Muscle of leg (tissue), 16 donors: ENCODE results near the gene CNTNAP5. TPM values are rescaled to one million over a fixed set of nuclear protein-coding genes. Genes with fewer than 3 reads are reported as not detected.
A peak's percentile ranks its signal among the peaks of the same experiment; 100 is the strongest.

Experiments
- DNase-seq: peaks from one replicate; pipeline ENCODE4 v3.0.0; 2013
- H3K27ac ChIP-seq: one replicate; pipeline ENCODE4 v1.5.1; 2013; ENCODE audit warnings: mild to moderate bottlenecking, low read length, control low read depth
- H3K27me3 ChIP-seq: one replicate; pipeline ENCODE4 v1.6.1; 2013; ENCODE audit warnings: low read length; ENCODE audit not compliant: control insufficient read depth, insufficient read depth
- H3K36me3 ChIP-seq: one replicate; pipeline ENCODE4 v1.6.1; 2013; ENCODE audit warnings: low read length; ENCODE audit not compliant: control insufficient read depth, insufficient read depth
- H3K4me1 ChIP-seq: one replicate; pipeline ENCODE4 v1.6.1; 2013; ENCODE audit warnings: low read length; ENCODE audit not compliant: control insufficient read depth, insufficient read depth
- H3K4me3 ChIP-seq: one replicate; pipeline ENCODE4 v1.5.1; 2013; ENCODE audit warnings: low read length, control low read depth
- H3K9me3 ChIP-seq: replicated peaks from 2 replicates; pipeline ENCODE4 v1.6.1; 2013; ENCODE audit warnings: low read depth, low read length; ENCODE audit not compliant: control insufficient read depth
- WGBS: methylation state at CpG from one replicate; pipeline ENCODE4 v1.1.5; 2013; ENCODE audit warnings: missing lambda C conversion rate; ENCODE audit not compliant: insufficient coverage; 5-methylcytosine and 5-hydroxymethylcytosine counted together
- long read RNA-seq, 11 donors: transcript quantifications; one replicate each; lab custom pipeline, GENCODE V29; 2026
- polyA plus RNA-seq, 8 donors: library from polyadenylated mRNA; unstranded; fragments of 120-200 nt; gene quantifications; one replicate each; pipeline versions ENCODE4 v1.2.1 to v1.2.3, GENCODE V29; 2013; ENCODE audit warnings: inconsistent platforms in 1 of 8, low replicate concordance in 1 of 8; ENCODE audit not compliant: insufficient read length in 8 of 8, insufficient read depth in 1 of 8
- total RNA-seq: library from RNA; stranded (reverse); fragments of 120-200 nt; gene quantifications from one replicate; pipeline ENCODE4 v1.2.4, GENCODE V29; 2013

CNTNAP5 gene
- 0.13 TPM for total RNA-seq
- polyA plus RNA-seq = under 1 TPM; 0.08 to 0.75 (median 0.22) TPM
- long read RNA-seq, donor 1 = 0 reads
- long read RNA-seq, donor 2 = 0 reads
- long read RNA-seq, donor 3 = 0 reads
- long read RNA-seq, donor 4 = 0 reads
- long read RNA-seq, donor 5 = 0 reads
- long read RNA-seq, donor 6 = 0 reads
- long read RNA-seq, donor 7 = 0 reads
- long read RNA-seq, donor 8 = 0 reads
- long read RNA-seq, donor 9 = 0 reads
- long read RNA-seq, donor 10 = 0 reads
- long read RNA-seq, donor 11 = 0 reads

GRCh38 chr2:124025171-124025580, at the start of gene CNTNAP5:
Gene CNTNAP5, plus strand, starts transcription at chr2:124025287. Its CDS starts 364 bp downstream, at chr2:124025651.
- peak; percentile 75 for DNase-seq
- Histone ChIP-seq H3K27me3 (peaks cover 19% of the 10 kb centered on the region), H3K4me3 (peak within 1 kb of the TSS; percentile 24)

DNA sequence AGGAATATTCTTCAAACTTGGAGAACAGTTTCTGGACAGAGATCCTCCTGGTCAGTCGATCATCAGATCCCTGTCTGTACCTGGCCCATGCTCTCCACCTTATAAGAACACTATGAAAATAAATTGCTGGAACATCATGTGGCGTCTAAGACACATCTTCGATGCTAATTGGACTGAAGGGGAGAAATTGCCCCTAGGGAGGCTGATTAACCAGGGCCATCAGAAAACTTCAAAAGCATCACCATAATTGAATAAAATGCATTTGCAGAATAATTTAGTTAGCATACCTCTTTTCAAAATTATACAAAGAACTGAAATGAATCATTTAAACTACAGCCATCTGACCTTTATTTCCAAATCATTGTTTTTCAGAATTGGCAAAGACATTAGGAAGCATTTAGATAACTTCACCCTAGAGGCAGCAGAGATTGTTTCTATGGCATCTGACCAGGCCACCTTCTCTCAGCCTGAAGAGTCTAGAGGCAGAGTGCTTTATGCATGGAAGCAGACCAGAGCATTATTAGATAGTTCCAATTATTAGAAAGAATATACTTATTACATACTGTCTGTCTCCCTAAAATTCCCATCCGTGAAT, 48.9 kb upstream of the CNTNAP5 start:
- WGBS = no CpG with 5 or more reads among the region's 4 CpGs
- Histone ChIP-seq H3K36me3 (no peaks in the 10 kb centered on the region), H3K4me1 (no peaks in the 10 kb centered on the region), H3K9me3 (peaks cover 2% of the 10 kb centered on the region), H3K4me3 (no peak overlapping the region), H3K27me3 (no peaks in the 10 kb centered on the region), H3K27ac (no peak overlapping the region)
- peak; percentile 24 for DNase-seq

More at GRCh38 chr2:124025171-124025580, at the start of gene CNTNAP5:
- no peaks in the 10 kb centered on the region for H3K36me3 ChIP-seq
- H3K9me3 ChIP-seq = no peaks in the 10 kb centered on the region
- under 1% methylated on average over 37 of the region's 37 CpGs for WGBS
- peaks cover 10% of the 10 kb centered on the region for H3K4me1 ChIP-seq
- no peak within 1 kb of the TSS for H3K27ac ChIP-seq

DNA sequence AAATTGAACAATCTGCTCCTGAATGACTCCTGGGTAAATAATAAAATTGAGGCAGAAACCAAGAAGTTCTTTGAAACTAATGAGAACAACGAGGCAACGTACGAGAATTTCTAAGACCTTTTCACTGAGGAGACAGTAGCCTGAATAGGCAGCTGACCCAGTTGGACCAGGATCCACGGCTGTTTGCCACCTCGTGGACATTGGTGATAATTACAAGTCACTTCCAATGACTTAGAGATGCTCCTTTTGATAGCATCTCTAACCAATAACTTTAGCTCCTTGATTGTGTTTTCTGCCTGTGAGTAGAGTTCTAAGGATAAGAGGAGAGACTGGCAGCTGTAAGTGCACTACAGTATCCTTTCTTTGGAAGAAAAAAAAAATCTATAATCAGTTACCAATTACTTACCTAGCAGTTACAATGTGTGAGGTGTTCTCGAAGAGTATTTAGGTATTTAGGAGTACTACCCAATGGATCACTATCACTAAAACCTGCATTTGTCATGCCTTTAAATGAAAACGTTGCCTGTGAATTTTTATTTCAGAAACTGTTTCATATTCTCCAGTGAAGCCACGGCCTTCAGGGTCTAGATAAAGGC, 31.3 kb upstream of the CNTNAP5 start:
- DNase-seq = peak; percentile 22
- Histone ChIP-seq H3K27me3 (no peaks in the 10 kb centered on the region), H3K4me1 (no peaks in the 10 kb centered on the region), H3K27ac (no peak overlapping the region), H3K4me3 (no peak overlapping the region), H3K36me3 (no peaks in the 10 kb centered on the region), H3K9me3 (peaks cover 5% of the 10 kb centered on the region)
- 52% methylated on average over 4 of the region's 8 CpGs for whole genome bisulfite sequencing

DNA sequence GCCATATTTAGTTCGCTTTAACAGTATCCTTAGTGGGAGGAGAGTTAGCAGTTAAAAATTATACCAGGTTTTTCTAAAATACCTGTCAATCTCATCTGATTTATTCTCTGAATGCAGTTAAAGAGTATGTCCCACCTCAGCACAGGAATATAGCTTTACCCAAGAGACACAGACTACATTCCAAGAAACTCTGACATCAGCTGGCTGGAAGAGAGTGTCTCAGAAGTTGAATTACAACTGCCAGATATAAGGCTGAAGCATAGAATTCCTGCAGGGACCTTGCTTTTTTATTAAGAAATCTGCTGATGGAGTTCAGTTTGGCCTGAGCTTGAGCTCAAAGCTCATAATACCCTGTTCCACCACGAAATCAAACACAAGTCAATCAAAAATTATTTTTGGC, 25.4 kb upstream of the CNTNAP5 start:
- Histone ChIP-seq H3K36me3 (no peaks in the 10 kb centered on the region), H3K27ac (no peak overlapping the region), H3K27me3 (no peaks in the 10 kb centered on the region), H3K9me3 (no peaks in the 10 kb centered on the region), H3K4me3 (no peak overlapping the region), H3K4me1 (peaks cover 2% of the 10 kb centered on the region)
- WGBS = no CpG with 5 or more reads among the region's 2 CpGs
- DNase-seq = peak; percentile 72

DNA sequence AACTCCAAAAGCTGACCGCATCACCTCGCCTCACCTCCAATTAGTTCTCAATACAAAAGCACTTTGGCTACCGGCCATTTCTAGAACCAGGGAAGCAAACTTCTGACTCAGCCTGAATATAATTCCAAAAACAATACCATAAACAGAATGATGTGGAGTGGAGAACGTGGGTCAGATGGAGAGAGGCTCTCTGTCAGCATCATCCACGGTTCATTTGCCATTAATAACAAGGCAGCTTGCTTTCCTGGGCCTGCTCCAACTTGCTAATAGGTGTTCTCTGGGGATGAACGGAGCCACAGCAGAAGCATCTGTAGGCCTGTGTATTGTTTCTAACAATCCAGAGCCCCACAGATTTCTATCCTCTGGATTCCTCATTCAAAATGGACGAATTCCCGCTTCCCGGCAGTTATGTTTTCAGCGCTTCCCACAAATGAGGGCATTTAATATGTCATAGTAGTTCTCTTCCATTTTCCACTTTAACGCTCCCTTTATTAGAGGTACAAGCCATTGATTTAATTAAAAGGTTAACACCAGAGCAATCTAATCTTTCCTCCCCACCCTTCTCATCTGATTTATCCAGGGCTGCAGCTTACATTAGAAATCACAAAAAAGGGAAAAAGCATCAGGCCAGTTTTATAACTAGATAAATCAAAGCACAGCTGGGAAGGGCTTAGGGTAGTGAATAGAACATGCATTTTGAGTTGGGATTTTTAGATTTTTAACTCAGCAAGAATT, 23.2 kb upstream of the CNTNAP5 start:
- Histone ChIP-seq H3K27ac (peak overlapping the region; percentile 62), H3K27me3 (no peaks in the 10 kb centered on the region), H3K36me3 (no peaks in the 10 kb centered on the region), H3K4me1 (peaks cover 2% of the 10 kb centered on the region), H3K9me3 (no peaks in the 10 kb centered on the region), H3K4me3 (no peak overlapping the region)
- DNase-seq = peak; percentile 82
- 40% methylated on average over 1 of the region's 11 CpGs for WGBS

- Histone ChIP-seq H3K4me1 (no peaks in the 10 kb centered on the region), H3K4me3 (no peak overlapping the region), H3K9me3 (no peaks in the 10 kb centered on the region), H3K36me3 (no peaks in the 10 kb centered on the region), H3K27ac (no peak overlapping the region), H3K27me3 (peaks cover 2% of the 10 kb centered on the region)
- DNase-seq = peak; percentile 40
These were observed 6.2 kb upstream of the CNTNAP5 start for GRCh38 chr2:124018890-124019289.

GRCh38 chr2:124024561-124025170, 421 bp upstream of the CNTNAP5 start:
- H3K27ac ChIP-seq = no peak overlapping the region
- H3K36me3 ChIP-seq = no peaks in the 10 kb centered on the region
- peaks cover 19% of the 10 kb centered on the region for H3K27me3 ChIP-seq
- no peaks in the 10 kb centered on the region for H3K9me3 ChIP-seq
- peaks cover 10% of the 10 kb centered on the region for H3K4me1 ChIP-seq
- 2% methylated on average over 22 of the region's 36 CpGs for WGBS
- no peak for DNase-seq
- H3K4me3 ChIP-seq = peak overlapping the region; percentile 24

- H3K4me1 ChIP-seq = peaks cover 10% of the 10 kb centered on the region
- H3K4me3 ChIP-seq = no peak overlapping the region
- no peak for DNase-seq
- H3K27me3 ChIP-seq = peaks cover 19% of the 10 kb centered on the region
- no peaks in the 10 kb centered on the region for H3K9me3 ChIP-seq
- H3K36me3 ChIP-seq = no peaks in the 10 kb centered on the region
- 49% methylated on average over 9 of the region's 14 CpGs for WGBS
- no peak overlapping the region for H3K27ac ChIP-seq
These were observed 876 bp downstream of the CNTNAP5 start for GRCh38 chr2:124025891-124026434.

DNA sequence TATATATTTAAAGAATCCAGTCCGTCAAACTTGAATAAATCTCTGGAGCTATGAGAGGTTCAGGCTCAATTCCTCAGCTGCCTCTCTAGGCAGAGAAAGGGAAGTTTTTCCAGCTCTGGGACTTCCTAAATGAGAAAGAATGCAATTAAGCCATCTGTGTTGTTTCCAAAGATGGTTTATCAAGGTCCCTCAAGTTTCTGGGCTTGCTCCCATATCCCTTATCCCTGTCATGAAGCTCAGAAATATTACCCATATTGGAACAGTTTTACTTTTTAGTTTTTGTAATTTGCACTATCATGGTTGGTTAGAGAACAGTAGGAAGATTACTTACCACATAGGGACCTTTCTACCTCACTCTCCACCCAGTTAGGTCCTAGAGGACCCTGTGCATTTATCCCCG, 1.4 kb downstream of the CNTNAP5 start:
- Histone ChIP-seq H3K4me3 (no peak overlapping the region), H3K27me3 (peaks cover 19% of the 10 kb centered on the region), H3K4me1 (peaks cover 10% of the 10 kb centered on the region), H3K36me3 (no peaks in the 10 kb centered on the region), H3K27ac (no peak overlapping the region), H3K9me3 (no peaks in the 10 kb centered on the region)
- no peak for DNase-seq
- 60% methylated on average over 1 of the region's 2 CpGs for WGBS
